Activated CD4-positive, alpha-beta T cell treated with anti-CD3 and anti-CD28 coated beads for 36 hours (primary cell): Measurements from ENCODE around the gene GDPGP1. TPM values are rescaled to one million over a fixed set of nuclear protein-coding genes. Genes with fewer than 3 reads are reported as not detected.

Source experiments
- ATAC-seq: fragments of 200-7000 bp; cut with Tn5 transposase; one replicate; pipeline ENCODE4 v1.10.0; 2021; ENCODE audit warnings: mild to moderate bottlenecking, moderate library complexity
- CTCF ChIA-PET: fragments of 350-600 bp; sonication (Branson Sonifier 250); formaldehyde crosslinking; loops from one replicate; lab custom pipeline; 2021; ENCODE audit warnings: antibody characterized with exemption; lab: Charles Lee
- POLR2A ChIA-PET: fragments of 350-600 bp; sonication (Branson Sonifier 250); formaldehyde crosslinking; loops from one replicate; lab custom pipeline; 2021; ENCODE audit warnings: antibody characterized with exemption, inconsistent platforms; lab: Charles Lee
- DNase-seq: peaks from one replicate; pipeline ENCODE4 v3.0.0-alpha.2; 2020
- H3K27ac Mint-ChIP-seq: one replicate; pipeline ENCODE4 v1.8.0; 2021; ENCODE audit warnings: mixed read lengths
- H3K27me3 Mint-ChIP-seq: one replicate; pipeline ENCODE4 v1.8.0; 2021; ENCODE audit warnings: mixed read lengths
- H3K36me3 Mint-ChIP-seq: one replicate; pipeline ENCODE4 v1.8.0; 2021; ENCODE audit warnings: low read depth, mixed read lengths
- H3K4me1 Mint-ChIP-seq: one replicate; pipeline ENCODE4 v1.8.0; 2021; ENCODE audit warnings: mixed read lengths
- H3K4me3 Mint-ChIP-seq: one replicate; pipeline ENCODE4 v1.8.0; 2021; ENCODE audit warnings: mild to moderate bottlenecking, moderate library complexity, mixed read lengths
- H3K9me3 Mint-ChIP-seq: one replicate; pipeline ENCODE4 v1.8.0; 2021; ENCODE audit warnings: low read depth, mixed read lengths
- intact Hi-C, 2 experiments: fragments of 100-400 bp; cut with DNase I in 1 of 2; cut with micrococcal nuclease in 1 of 2; formaldehyde crosslinking; loops; one replicate each; pipeline versions ENCODE4 v1.14.2 to v1.15.1; 2022 to 2024; cut with DNase I, micrococcal nuclease
- total RNA-seq, 2 experiments: library from RNA; stranded (reverse); gene quantifications; one replicate each; pipeline ENCODE4 v1.2.3, GENCODE V29; 2021

GDPGP1 gene
- total RNA-seq, 2 experiments from 2014 or later, result 5.6 to 6.6 TPM

DNA sequence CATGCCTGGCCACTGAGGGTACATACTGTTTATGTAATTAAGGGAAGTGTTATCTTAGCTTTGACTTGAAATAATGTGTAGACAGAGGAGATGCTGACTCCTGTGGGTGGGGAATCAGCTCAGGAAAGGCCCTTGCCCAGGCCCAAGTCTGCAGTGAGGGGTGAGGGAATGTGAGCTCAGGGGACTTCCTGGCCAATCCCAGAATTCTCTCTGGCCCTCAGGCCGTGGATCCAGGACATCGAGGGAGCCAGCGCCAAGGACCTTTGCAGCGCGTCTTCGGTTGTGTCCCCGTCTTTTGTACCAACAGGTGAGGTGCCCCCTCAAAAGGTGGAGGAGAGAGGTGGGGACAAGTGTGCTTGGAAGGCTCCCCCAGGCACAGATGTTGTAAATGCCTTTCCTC is 6.7 kb upstream of the GDPGP1 start:
- Mint-ChIP-seq H3K4me1 (peaks cover 31% of the 10 kb centered on the region), H3K4me3 (no peak overlapping the region), H3K9me3 (no peaks in the 10 kb centered on the region), H3K27ac (no peak overlapping the region), H3K36me3 (peaks cover 36% of the 10 kb centered on the region), H3K27me3 (no peaks in the 10 kb centered on the region)
- ATAC-seq (no peak), DNase-seq (no peak)
- POLR2A ChIA-PET, result interaction anchor here (0.6 kb wide), 1 partner anchor 106 kb away, joined by 4 read pairs; no protein-coding TSS in a partner anchor
- CTCF ChIA-PET, result no interaction called here
- intact Hi-C loops, result no loop called here

DNA sequence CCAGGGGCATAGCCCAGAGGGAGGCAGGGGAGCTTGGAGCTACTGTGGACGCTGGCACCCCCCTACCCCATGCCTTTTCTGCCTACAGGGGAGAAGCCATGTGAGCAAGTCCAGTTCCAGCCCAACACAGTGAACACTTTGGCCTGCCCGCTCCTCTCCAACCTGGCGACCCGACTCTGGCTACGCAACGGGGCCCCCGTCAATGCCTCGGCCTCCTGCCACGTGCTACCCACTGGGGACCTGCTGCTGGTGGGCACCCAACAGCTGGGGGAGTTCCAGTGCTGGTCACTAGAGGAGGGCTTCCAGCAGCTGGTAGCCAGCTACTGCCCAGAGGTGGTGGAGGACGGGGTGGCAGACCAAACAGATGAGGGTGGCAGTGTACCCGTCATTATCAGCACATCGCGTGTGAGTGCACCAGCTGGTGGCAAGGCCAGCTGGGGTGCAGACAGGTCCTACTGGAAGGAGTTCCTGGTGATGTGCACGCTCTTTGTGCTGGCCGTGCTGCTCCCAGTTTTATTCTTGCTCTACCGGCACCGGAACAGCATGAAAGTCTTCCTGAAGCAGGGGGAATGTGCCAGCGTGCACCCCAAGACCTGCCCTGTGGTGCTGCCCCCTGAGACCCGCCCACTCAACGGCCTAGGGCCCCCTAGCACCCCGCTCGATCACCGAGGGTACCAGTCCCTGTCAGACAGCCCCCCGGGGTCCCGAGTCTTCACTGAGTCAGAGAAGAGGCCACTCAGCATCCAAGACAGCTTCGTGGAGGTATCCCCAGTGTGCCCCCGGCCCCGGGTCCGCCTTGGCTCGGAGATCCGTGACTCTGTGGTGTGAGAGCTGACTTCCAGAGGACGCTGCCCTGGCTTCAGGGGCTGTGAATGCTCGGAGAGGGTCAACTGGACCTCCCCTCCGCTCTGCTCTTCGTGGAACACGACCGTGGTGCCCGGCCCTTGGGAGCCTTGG is 5.9 kb upstream of the GDPGP1 start:
- DNase-seq (no peak), ATAC-seq (no peak)
- Mint-ChIP-seq H3K4me1 (peaks cover 35% of the 10 kb centered on the region), H3K9me3 (no peaks in the 10 kb centered on the region), H3K27ac (no peak overlapping the region), H3K36me3 (peaks cover 41% of the 10 kb centered on the region), H3K4me3 (no peak overlapping the region), H3K27me3 (no peaks in the 10 kb centered on the region)
- ChIA-PET CTCF (interaction anchor here (0.6 kb wide), 1 partner anchor 354 kb away, joined by 4 read pairs; no protein-coding TSS in a partner anchor), POLR2A (no interaction called here)
- intact Hi-C loops, result no loop called here

DNA sequence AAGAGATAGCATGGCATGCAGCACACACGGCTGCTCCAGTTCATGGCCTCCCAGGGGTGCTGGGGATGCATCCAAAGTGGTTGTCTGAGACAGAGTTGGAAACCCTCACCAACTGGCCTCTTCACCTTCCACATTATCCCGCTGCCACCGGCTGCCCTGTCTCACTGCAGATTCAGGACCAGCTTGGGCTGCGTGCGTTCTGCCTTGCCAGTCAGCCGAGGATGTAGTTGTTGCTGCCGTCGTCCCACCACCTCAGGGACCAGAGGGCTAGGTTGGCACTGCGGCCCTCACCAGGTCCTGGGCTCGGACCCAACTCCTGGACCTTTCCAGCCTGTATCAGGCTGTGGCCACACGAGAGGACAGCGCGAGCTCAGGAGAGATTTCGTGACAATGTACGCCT is 5.0 kb upstream of the GDPGP1 start:
- ChIA-PET CTCF (interaction anchor here (0.6 kb wide), 1 partner anchor 354 kb away, joined by 4 read pairs; no protein-coding TSS in a partner anchor), POLR2A (no interaction called here)
- H3K27me3 Mint-ChIP-seq, result no peaks in the 10 kb centered on the region
- peaks cover 35% of the 10 kb centered on the region for H3K4me1 Mint-ChIP-seq
- no peaks in the 10 kb centered on the region for H3K9me3 Mint-ChIP-seq
- no peak for ATAC-seq
- no peak for DNase-seq
- H3K4me3 Mint-ChIP-seq, result no peak overlapping the region
- peak overlapping the region; percentile 42 for H3K27ac Mint-ChIP-seq
- intact Hi-C loops, result no loop called here
- H3K36me3 Mint-ChIP-seq, result peaks cover 41% of the 10 kb centered on the region

DNA sequence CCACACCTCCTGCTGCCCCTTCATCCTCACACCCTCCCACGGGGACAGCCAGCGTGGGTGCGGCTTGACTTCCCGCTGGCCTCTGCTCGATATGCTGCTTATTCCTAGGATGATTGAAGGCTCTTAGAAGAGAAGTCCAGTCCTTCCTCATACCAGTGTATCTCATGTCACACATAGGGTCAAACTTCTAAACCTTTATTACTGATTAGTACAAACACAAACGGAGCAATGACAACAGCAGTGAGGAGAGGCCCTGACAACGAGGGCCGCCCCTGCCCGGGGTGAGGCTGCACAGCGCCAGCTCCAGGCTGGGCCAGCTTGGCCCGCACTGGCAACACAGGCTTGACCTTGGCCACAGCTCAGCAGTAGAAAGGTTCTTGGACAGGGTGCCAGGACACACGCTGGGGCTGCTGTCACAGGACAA is 3.9 kb upstream of the GDPGP1 start:
- POLR2A ChIA-PET, result no interaction called here
- no peak for ATAC-seq
- H3K27ac Mint-ChIP-seq, result peak overlapping the region; percentile 97

DNA sequence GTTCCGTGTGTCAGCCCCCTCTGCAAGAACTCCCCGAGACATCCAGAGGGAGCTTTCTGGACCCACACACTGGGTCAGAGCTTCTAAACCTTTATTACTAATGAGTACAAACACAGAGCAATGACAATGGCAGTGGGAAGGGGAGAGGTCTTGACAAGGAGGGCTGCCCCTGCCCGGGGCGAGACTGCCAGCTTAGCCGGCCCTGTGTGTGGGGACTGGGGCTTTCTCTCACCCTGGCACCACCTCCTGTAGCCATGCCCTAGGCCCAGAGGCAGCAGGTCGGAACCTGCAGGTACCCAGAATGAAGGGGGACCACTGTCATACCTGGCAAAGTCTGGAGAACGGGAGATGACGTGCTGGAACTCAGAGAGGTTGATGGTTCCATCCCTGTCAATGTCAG is 3.4 kb upstream of the GDPGP1 start:
- intact Hi-C loops, result loop anchor here (1.0 to 5.0 kb wide), 6 partner anchors 29 to 538 kb away; partner anchors contain the start of genes SEMA4B (in 2 of the 2), IDH2 (in 1 of the 2), PEX11A (in 1 of the 2) and WDR93 (in 1 of the 2)

More for the DNA sequence above, 3.9 kb upstream of the GDPGP1 start:
- Mint-ChIP-seq H3K4me3 (peak overlapping the region; percentile 99), H3K9me3 (no peaks in the 10 kb centered on the region), H3K27me3 (no peaks in the 10 kb centered on the region), H3K36me3 (peaks cover 39% of the 10 kb centered on the region), H3K4me1 (peaks cover 44% of the 10 kb centered on the region)
- intact Hi-C loops, result loop anchor here (2.0 to 5.0 kb wide), 5 partner anchors 29 to 538 kb away; partner anchors contain the start of genes IDH2 (in 1 of the 2), PEX11A (in 1 of the 2), SEMA4B (in 1 of the 2) and WDR93 (in 1 of the 2)
- DNase-seq, result no peak
- CTCF ChIA-PET, result interaction anchor here (1.6 to 2.1 kb wide), 2 partner anchors 8 to 11 kb away, joined by 5 to 11 read pairs; no protein-coding TSS in a partner anchor

DNA sequence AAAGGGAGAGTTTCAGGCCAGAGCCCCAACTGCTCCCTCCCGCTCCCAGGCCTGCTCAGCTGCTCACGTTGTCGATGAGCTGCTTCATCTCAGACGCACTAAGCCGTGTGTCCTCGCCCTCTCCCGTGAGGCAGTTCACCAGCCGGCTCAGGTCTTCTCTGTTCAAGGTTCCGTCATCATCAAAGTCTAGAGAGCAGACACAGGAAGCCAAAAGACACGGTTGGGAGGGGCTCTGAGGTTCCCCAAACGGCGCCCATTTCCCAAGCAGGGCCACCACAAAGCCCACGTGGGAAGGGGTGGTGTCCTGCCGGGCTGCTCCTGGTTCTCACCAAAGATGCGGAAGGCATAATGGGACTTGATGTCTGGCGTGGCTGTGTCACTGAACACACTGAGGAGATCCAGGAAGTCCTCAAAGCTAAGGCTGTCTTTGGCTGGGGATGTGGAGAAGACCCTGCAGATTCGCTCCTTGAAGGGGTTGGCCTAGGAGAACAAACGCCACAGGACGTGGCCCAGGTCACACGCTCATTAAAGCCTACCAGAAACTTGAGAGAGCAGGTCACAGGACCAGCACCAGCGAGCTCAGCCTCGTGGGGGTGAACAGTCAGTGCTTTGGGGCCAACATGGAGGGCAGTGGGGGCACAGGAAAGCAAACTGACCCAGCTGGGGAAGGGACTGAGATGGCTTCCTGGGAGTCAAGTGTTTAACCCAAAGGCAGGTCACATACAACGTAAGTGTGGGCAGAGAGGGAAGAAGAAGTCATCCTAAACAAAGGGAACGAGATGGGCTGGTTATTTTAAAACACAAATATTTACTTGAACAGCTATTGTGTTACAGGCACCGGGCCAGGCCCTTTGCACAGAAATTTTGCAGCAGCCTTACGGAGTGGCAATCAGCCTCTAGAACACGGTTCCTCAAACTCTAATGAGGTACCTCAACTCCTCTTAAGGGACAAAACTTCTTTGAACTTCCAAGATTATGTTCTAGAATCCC is 2.7 kb upstream of the GDPGP1 start:
- intact Hi-C loops, result loop anchor here (1.0 to 5.0 kb wide), 6 partner anchors 30 to 539 kb away; partner anchors contain the start of genes SEMA4B (in 2 of the 2), IDH2 (in 1 of the 2), PEX11A (in 1 of the 2) and WDR93 (in 1 of the 2)
- peaks cover 42% of the 10 kb centered on the region for H3K36me3 Mint-ChIP-seq
- peak overlapping the region; percentile 99 for H3K4me3 Mint-ChIP-seq
- ATAC-seq (peak; percentile 69), DNase-seq (peak; percentile 85)
- POLR2A ChIA-PET, result interaction anchor here (0.6 to 1.3 kb wide), 2 partner anchors 10 to 36 kb away, joined by 3 read pairs; no protein-coding TSS in a partner anchor
- H3K9me3 Mint-ChIP-seq, result no peaks in the 10 kb centered on the region
- CTCF ChIA-PET, result interaction anchor here (0.5 to 3.0 kb wide), 9 partner anchors 9 to 330 kb away, joined by 3 to 13 read pairs (median 4); no protein-coding TSS in a partner anchor
- peak overlapping the region; percentile 97 for H3K27ac Mint-ChIP-seq
- peaks cover 46% of the 10 kb centered on the region for H3K4me1 Mint-ChIP-seq
- no peaks in the 10 kb centered on the region for H3K27me3 Mint-ChIP-seq

More for the DNA sequence above, 3.4 kb upstream of the GDPGP1 start:
- DNase-seq (no peak), ATAC-seq (no peak)
- CTCF ChIA-PET, result interaction anchor here (1.0 to 3.0 kb wide), 5 partner anchors 9 to 88 kb away, joined by 3 to 13 read pairs (median 5); no protein-coding TSS in a partner anchor
- Mint-ChIP-seq H3K36me3 (peaks cover 39% of the 10 kb centered on the region), H3K27me3 (no peaks in the 10 kb centered on the region), H3K27ac (peak overlapping the region; percentile 97), H3K4me1 (peaks cover 46% of the 10 kb centered on the region), H3K9me3 (no peaks in the 10 kb centered on the region), H3K4me3 (peak overlapping the region; percentile 99)
- POLR2A ChIA-PET, result no interaction called here

DNA sequence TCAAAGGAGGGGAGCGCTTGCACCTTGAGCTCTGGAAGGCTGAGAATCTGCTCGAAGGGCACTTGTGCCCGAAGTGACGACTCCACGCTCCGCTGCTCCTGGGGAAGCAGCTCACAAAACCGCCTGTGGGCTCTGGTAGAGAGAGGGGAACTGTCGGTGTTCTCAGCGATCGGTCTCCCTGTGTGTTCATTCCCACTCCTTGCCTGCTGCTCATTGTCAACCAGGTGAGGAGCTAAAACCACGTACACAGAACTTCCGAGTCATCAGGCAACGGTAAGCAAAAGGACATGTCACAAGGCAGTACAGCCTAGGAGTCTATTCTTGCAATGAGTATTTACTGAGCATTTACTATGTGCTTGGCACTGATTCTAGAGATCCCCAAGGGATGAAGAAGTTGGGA is 1.8 kb upstream of the GDPGP1 start:
- Mint-ChIP-seq H3K36me3 (peaks cover 44% of the 10 kb centered on the region), H3K27ac (peak overlapping the region; percentile 97), H3K27me3 (no peaks in the 10 kb centered on the region), H3K4me3 (peak overlapping the region; percentile 99), H3K4me1 (peaks cover 46% of the 10 kb centered on the region), H3K9me3 (no peaks in the 10 kb centered on the region)
- POLR2A ChIA-PET, result interaction anchor here (0.6 to 1.3 kb wide), 3 partner anchors 11 to 338 kb away, joined by 3 to 4 read pairs (median 3); partner anchors contain the start of gene AP3S2
- DNase-seq (peak; percentile 50), ATAC-seq (peak; percentile 7)
- intact Hi-C loops, result loop anchor here (5.0 kb wide), 4 partner anchors 130 to 540 kb away; partner anchors contain the start of genes IDH2 (in 1 of the 2), PEX11A (in 1 of the 2), WDR93 (in 1 of the 2) and ZNF710 (in 1 of the 2)
- CTCF ChIA-PET, result interaction anchor here (0.6 to 3.0 kb wide), 8 partner anchors 10 to 199 kb away, joined by 3 to 13 read pairs (median 4); no protein-coding TSS in a partner anchor

DNA sequence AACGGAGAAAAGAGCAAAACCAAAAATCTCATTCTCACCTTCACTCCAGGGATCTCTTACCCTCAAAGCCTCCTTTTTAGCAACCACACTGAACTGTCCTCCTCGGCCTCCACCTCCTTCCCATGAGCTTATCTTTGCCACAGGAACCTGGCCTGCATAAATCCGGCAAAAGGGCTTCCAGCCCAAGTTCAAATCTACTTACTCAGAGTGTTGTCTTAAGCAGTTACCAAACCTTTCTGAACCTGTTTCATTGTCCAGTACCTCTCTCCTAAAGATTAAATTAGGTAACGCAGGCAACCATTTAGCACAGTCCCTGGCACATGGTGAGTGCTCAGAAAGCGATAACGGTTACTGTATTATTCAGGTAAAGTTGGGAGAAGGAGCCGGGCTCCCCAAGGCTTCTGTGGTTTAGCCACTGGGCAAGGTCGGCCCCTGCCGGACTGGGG is 1.0 kb upstream of the GDPGP1 start:
- no peaks in the 10 kb centered on the region for H3K9me3 Mint-ChIP-seq
- H3K36me3 Mint-ChIP-seq, result peaks cover 44% of the 10 kb centered on the region
- peak overlapping the region; percentile 99 for H3K4me3 Mint-ChIP-seq
- ChIA-PET POLR2A (interaction anchor here (0.5 to 1.5 kb wide), 7 partner anchors 24 to 698 kb away, joined by 3 to 9 read pairs (median 4); partner anchors contain the start of genes AP3S2, NGRN and SEMA4B), CTCF (interaction anchor here (0.6 to 3.0 kb wide), 11 partner anchors 16 to 132 kb away, joined by 3 to 13 read pairs (median 4); partner anchors contain the start of genes SEMA4B and TTLL13)
- H3K4me1 Mint-ChIP-seq, result peaks cover 46% of the 10 kb centered on the region
- intact Hi-C loops, result loop anchor here (1.0 to 5.0 kb wide), 9 partner anchors 49 to 541 kb away; partner anchors contain the start of genes IDH2 (in 2 of the 2), BLM (in 1 of the 2), PEX11A (in 1 of the 2) and WDR93 (in 1 of the 2)
- no peaks in the 10 kb centered on the region for H3K27me3 Mint-ChIP-seq
- H3K27ac Mint-ChIP-seq, result peak overlapping the region; percentile 97
- DNase-seq (no peak), ATAC-seq (no peak)

DNA sequence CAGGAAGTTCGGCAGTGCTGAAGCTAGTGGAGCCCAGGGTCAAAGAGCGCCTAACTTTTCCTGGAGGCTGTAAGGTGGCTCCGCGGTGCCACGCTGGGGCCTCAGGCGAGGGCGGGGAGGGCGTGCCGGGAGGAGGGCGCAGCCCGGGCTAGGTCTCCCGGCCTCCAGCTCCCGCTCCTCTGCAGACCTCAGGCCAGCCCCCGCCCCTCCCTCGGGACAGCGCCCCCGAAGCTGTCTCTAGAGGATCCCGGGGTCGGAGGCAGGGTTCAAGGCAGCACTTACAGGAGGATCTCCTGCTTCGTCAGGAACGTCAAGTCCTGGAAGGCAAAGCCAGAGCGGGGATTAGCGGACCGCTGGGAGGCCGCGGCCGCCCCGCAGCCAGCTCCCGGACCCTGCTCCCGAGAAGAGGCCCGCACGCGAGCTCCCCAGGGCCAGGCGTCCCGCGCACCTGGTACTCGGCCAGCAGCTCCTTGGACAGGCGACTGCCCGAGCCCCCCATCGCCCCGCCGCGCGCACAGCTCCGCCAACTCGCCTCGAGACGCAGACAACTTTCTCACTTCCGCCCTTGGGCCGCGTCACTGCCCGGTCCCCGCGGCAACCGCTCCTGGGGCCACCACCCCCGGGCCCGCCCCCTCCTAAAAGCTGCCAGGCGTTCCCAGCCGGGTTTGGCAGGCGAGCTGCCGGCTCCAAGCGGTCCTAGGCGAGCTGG is 468 bp upstream of the GDPGP1 start, which contains the start of gene CIB1:
CIB1 (minus strand) TSS at position 555 of the 709 bp plus-strand sequence; CDS start at position 499, 56 bp downstream.
- peak within 1 kb of the TSS; percentile 99 for H3K4me3 Mint-ChIP-seq
- peak within 1 kb of the TSS; percentile 97 for H3K27ac Mint-ChIP-seq
- no peaks in the 10 kb centered on the region for H3K9me3 Mint-ChIP-seq
- H3K36me3 Mint-ChIP-seq, result peaks cover 46% of the 10 kb centered on the region
- no peaks in the 10 kb centered on the region for H3K27me3 Mint-ChIP-seq
- DNase-seq (peak; percentile 99), ATAC-seq (peak; percentile 82)
- H3K4me1 Mint-ChIP-seq, result peaks cover 46% of the 10 kb centered on the region
- ChIA-PET POLR2A (interaction anchor here (0.5 to 1.5 kb wide), 11 partner anchors 19 to 698 kb away, joined by 3 to 9 read pairs (median 4); partner anchors contain the start of genes AP3S2, NGRN and SEMA4B), CTCF (interaction anchor here (0.6 to 3.0 kb wide), 14 partner anchors 12 to 812 kb away, joined by 3 to 13 read pairs (median 4); partner anchors contain the start of genes NGRN, SEMA4B, TTLL13 and ZNF710)
- intact Hi-C loops, result loop anchor here (1.0 to 5.0 kb wide), 17 partner anchors 16 to 702 kb away; partner anchors contain the start of genes IDH2 (in 2 of the 2), NGRN (in 2 of the 2), AP3S2 (in 1 of the 2) and BLM (in 1 of the 2)
